ENCODE results near the gene SURF6. TPM values are rescaled to one million over a fixed set of nuclear protein-coding genes. Genes with fewer than 3 reads are reported as not detected.

Gene SURF6
- total RNA-seq, 4 donors from 2014 or later = 10.5 to 47.8 (median 14.5) TPM

DNA sequence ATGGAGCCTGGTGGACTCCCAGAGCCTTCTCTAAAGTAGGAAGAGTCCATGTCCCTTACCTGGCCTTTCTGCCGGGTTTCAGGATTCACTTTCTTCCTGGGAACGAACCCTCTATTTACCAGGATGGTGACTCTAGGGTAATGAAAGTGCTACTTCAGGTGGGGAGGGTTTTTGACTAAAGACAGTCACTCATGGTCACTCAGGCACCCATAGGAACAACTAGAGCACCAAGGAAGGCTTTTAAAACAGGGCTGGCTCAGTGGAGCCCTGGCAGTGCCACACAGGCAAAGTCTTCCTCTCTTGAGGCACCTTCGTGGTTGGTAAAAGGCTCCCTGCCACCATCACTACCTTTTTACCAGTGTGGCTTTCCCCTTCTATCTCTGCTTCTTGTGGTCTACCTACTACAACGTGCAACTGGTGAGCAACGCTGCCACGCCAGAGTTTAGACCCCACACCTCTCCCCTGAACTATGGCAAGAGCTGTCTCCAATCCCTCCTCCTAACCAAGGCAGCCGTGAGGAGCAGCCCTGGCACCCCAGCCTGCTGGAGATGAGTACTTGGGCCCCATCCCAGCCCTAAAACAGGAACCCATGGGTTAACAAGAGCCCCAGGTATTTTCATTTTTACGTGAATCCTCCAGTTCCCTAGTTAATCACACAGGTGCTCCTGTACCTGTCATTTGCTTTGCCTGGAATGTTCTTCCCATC, 16.8 kb upstream of the SURF6 start:
- ATAC-seq (ENCODE audit: low FRiP score) = no peak
- TF ChIP-seq, protein P1, sequence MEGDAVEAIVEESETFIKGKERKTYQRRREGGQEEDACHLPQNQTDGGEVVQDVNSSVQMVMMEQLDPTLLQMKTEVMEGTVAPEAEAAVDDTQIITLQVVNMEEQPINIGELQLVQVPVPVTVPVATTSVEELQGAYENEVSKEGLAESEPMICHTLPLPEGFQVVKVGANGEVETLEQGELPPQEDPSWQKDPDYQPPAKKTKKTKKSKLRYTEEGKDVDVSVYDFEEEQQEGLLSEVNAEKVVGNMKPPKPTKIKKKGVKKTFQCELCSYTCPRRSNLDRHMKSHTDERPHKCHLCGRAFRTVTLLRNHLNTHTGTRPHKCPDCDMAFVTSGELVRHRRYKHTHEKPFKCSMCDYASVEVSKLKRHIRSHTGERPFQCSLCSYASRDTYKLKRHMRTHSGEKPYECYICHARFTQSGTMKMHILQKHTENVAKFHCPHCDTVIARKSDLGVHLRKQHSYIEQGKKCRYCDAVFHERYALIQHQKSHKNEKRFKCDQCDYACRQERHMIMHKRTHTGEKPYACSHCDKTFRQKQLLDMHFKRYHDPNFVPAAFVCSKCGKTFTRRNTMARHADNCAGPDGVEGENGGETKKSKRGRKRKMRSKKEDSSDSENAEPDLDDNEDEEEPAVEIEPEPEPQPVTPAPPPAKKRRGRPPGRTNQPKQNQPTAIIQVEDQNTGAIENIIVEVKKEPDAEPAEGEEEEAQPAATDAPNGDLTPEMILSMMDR (IDR thresholded peaks at IDR 0.05) = no peak
- DNase-seq (ENCODE audit: low spot score) = no peak

DNA sequence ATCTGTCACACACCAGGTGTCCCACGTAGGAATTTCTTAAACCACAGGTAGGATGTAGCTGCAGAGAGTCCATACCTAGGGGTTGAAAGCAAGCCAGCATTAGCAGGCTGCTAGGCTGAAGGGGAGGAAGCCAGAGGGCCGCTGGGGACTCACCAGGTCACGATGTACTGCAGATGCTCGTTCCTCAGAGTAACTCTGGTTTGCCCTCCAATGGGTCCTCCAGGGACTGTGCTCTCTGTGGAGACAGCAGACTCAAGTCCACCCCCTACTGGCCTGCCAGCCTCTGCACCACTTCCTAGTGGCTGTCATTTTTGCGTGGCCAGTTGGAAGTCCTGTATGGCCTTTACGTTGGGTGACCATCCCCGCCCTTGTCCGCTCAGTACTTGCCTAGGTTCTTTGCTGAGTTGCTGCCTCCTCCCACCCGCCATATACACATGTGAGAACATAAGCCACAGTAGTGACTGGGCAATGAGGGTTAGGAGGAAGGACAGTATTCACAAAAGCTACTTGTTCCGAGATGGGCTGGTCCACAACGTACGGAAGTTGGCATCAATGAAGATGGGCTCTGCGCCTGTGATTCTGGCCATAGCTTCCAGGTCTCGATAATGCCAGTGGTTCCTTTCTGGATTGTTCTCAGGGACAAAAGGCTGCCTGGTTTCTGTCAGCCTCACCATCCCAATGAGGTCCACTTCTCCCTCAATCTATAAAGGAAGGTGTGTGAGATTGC, 16.1 kb upstream of the SURF6 start:
- TF ChIP-seq, protein P1 (IDR thresholded peaks at IDR 0.05) = no peak
- ATAC-seq (ENCODE audit: low FRiP score) = no peak
- DNase-seq (ENCODE audit: low spot score) = no peak

DNA sequence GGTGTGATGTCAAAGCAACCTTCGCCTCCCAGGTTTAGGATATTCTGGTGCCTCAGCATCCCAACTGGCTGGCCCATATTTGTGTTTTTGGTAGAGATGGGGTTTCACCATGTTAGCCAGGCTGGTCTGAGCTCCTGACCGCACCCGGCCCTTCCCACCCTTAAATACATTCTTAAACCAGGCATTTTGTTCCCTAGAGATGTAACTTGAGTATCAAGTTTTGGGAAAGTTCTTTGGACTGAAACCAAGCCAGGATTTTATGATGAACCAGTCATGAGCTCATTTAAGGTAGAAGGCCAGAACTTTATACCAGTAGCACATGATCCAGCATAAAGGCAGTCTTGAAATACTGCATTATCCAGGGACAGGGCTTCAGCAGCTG, 15.5 kb upstream of the SURF6 start:
- DNase-seq (ENCODE audit: low spot score) (no peak), ATAC-seq (ENCODE audit: low FRiP score) (no peak)
- TF ChIP-seq, protein P1 (IDR thresholded peaks at IDR 0.05) = no peak

DNA sequence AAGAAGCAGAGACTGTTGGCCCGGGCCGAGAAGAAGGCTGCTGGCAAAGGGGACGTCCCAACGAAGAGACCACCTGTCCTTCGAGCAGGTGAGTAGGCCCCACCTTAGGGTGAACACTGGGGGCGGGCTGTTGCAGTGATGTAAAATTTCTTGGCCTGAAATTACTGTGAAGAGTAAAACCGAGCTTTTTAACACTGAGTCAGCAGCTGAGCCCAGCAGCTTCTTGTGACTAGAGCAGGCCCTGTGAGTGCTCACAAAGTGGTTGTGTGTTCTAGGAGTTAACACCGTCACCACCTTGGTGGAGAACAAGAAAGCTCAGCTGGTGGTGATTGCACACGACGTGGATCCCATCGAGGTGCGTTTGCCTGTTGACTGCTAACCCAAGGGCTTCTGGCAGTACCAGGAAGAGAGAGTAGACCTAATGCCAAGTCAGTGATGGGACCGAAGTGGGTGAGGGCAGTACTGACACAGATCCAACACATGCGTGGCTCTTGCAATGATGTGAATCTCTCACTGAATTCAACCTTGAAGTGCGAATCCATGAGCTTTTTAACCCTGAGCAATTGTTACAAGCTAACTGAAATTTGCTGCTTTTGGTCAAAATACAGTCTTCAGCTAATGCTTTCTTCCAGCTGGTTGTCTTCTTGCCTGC, 14.1 kb upstream of the SURF6 start:
- TF ChIP-seq, protein P1 (IDR thresholded peaks at IDR 0.05) = no peak
- ATAC-seq (ENCODE audit: low FRiP score) = no peak
- no peak for DNase-seq (ENCODE audit: low spot score)

DNA sequence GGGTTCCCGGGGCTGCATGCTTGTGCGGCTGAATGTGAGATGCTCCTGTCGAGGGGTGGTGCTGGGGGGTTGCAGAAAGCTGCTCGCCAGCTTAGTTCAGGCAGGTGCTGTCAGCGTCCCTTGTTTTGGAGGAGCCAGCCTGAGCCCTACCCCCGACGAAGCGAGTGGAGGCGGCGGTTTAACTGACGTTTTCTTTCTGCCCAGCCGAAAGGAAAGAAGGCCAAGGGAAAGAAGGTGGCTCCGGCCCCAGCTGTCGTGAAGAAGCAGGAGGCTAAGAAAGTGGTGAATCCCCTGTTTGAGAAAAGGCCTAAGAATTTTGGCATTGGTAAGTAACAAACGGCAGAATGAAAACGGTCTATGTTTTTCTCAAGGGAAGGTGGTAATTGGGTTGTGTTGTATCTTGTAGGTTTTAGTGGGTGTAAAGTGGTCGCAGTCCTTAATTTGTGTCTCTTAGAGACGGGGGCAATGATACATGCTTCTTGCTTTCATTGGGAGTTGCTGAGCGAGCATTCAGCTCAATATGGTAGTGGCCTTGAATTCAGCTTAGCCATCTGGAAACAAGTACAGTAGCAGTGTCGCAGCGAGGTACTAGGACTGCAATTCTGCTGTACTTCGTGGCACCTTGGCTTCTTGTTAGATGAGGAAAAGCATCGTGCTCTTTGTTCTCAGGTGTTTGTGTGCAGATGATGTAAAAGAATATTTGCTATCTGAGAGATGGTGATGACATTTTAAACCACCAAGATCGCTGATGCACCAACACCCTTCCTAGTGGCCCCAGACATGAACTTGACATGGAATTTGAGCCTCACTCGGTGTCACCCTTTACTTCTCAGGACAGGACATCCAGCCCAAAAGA, 13.0 kb upstream of the SURF6 start:
- DNase-seq (ENCODE audit: low spot score) (no peak), ATAC-seq (ENCODE audit: low FRiP score) (no peak)
- TF ChIP-seq, protein P1 (IDR thresholded peaks at IDR 0.05) = no peak

DNA sequence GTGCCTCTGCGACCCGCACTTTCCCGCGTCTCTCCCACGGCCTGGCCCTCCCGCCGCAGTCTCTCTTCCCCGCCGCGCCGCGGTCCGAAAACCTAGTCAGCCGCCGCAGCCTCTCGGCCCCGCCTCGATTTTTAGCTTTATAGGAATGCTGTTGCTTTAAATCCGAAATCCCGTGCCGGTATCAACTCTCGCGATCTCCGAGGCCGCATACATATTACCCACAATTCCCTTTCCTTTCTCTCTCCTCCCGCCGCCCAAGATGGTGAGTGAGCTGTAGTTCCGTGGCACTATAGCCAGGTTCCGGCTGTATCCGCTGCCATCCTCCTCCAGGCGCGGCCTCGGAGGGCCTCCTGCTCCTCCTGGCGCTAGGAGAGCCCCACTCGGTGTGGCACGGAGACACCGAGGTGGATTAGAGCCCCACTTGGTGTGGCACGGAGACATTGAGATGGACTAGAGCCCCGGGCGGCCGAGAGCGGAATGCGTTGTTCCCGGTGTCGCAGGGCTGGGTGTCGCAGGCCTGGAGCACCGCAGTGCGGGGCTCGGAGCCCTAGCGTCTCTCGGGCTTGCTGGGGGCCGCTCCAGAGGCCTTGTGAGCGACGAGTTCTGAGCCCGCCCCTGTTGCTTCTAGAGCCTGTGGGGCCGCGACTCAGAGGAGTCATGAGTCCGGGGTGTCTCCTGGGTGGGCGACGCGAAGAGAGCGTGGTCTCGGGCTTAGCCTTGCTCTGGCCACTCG, 12.2 kb upstream of the SURF6 start, which contains the start of the genes MED22 and RPL7A:
Gene MED22, minus strand, starts transcription at position 147 of the 733 bp plus-strand sequence. CDS start 1,469 bp downstream, outside the sequence.
Gene RPL7A, plus strand, starts transcription at position 234 of the 733 bp plus-strand sequence. Its CDS starts 26 bp downstream, at position 260.
- ATAC-seq (ENCODE audit: low FRiP score) (peak; percentile 69), DNase-seq (ENCODE audit: low spot score) (peak; percentile 95)
- TF ChIP-seq, protein P1 (IDR thresholded peaks at IDR 0.05) = no peak

Measured in omental fat pad (tissue), 4 donors.